IMR-90 (cell line): Measurements from ENCODE around the gene SDK1.

Experiments used
- CEBPB ChIP-seq: IDR thresholded peaks from 2 replicates; pipeline ENCODE4 v1.6.1; 2012; ENCODE audit warnings: low read depth, low read length, improper control_type of control experiment
- CHD1 ChIP-seq: IDR thresholded peaks from 2 replicates; pipeline ENCODE4 v1.6.1; 2012; ENCODE audit warnings: low read depth, low read length, improper control_type of control experiment
- FOS ChIP-seq: fragments of 150-350 bp; IDR thresholded peaks from 2 replicates; pipeline ENCODE4 v1.6.1; 2016; ENCODE audit warnings: low read depth, low read length
- MAFK ChIP-seq: IDR thresholded peaks from 2 replicates; pipeline ENCODE4 v1.6.1; 2012; ENCODE audit warnings: low read depth, low read length, improper control_type of control experiment
- MAZ ChIP-seq: IDR thresholded peaks from 2 replicates; pipeline ENCODE4 v1.6.1; 2012; ENCODE audit warnings: low read depth, mild to moderate bottlenecking, low read length, improper control_type of control experiment, moderate library complexity, borderline replicate concordance
- MXI1 ChIP-seq: IDR thresholded peaks from 2 replicates; pipeline ENCODE4 v1.6.1; 2012; ENCODE audit warnings: low read depth, mild to moderate bottlenecking, low read length, moderate library complexity, borderline replicate concordance
- POLR2A ChIP-seq: IDR thresholded peaks from 2 replicates; pipeline ENCODE4 v1.6.1; 2012; ENCODE audit warnings: mild to moderate bottlenecking, low read depth, low read length
- RAD21 ChIP-seq: IDR thresholded peaks from 2 replicates; pipeline ENCODE4 v1.6.1; 2012; ENCODE audit warnings: low read length, improper control_type of control experiment
- RCOR1 ChIP-seq: IDR thresholded peaks from 2 replicates; pipeline ENCODE4 v1.6.1; 2012; ENCODE audit warnings: mild to moderate bottlenecking, low read length, improper control_type of control experiment; ENCODE audit not compliant: insufficient replicate concordance
- RFX5 ChIP-seq: IDR thresholded peaks from 2 replicates; pipeline ENCODE4 v1.8.0; 2012; ENCODE audit warnings: low read depth, mild to moderate bottlenecking, low read length, moderate library complexity
- SMC3 ChIP-seq: fragments of 150-350 bp; IDR thresholded peaks from 2 replicates; pipeline ENCODE4 v1.6.1; 2016; ENCODE audit warnings: low read depth, mild to moderate bottlenecking, antibody characterized with exemption, low read length, moderate library complexity
- TF ChIP-seq, protein P1 (sequence below): conservative IDR thresholded peaks from 2 replicates; pipeline ENCODE4 v1.5.1; 2012; ENCODE audit warnings: mild to moderate bottlenecking, low read depth, low read length, improper control_type of control experiment

DNA sequence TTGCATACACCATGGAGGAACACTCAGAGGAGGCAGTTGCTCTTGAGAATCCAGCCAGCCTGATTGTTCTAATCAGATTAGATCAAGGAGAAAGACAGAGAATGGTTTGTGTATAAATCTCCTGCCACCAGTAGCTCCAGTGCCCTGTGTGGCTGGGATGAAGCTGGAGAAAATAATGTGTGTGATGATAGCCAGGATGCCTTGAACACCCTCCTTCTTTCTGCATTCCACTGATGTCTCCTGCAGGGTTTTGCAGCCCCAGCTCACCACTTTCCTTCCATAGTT, 766.4 kb downstream of the SDK1 start:
- TF ChIP-seq, protein P1, sequence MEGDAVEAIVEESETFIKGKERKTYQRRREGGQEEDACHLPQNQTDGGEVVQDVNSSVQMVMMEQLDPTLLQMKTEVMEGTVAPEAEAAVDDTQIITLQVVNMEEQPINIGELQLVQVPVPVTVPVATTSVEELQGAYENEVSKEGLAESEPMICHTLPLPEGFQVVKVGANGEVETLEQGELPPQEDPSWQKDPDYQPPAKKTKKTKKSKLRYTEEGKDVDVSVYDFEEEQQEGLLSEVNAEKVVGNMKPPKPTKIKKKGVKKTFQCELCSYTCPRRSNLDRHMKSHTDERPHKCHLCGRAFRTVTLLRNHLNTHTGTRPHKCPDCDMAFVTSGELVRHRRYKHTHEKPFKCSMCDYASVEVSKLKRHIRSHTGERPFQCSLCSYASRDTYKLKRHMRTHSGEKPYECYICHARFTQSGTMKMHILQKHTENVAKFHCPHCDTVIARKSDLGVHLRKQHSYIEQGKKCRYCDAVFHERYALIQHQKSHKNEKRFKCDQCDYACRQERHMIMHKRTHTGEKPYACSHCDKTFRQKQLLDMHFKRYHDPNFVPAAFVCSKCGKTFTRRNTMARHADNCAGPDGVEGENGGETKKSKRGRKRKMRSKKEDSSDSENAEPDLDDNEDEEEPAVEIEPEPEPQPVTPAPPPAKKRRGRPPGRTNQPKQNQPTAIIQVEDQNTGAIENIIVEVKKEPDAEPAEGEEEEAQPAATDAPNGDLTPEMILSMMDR: no peak
- TF ChIP-seq POLR2A: no peak
- TF ChIP-seq RAD21: no peak
- TF ChIP-seq CEBPB: no peak
- no peak for TF ChIP-seq MAZ
- TF ChIP-seq SMC3: no peak
- TF ChIP-seq MXI1: no peak
- no peak for TF ChIP-seq FOS
- no peak for TF ChIP-seq RCOR1
- no peak for TF ChIP-seq MAFK
- no peak for TF ChIP-seq RFX5
- TF ChIP-seq CHD1: no peak
